Activated CD8-positive, alpha-beta memory T cell treated with anti-CD3 and anti-CD28 coated beads for 48 hours (primary cell): ENCODE measurements around the gene ZNF563.

Experiments
- DNase-seq, 3 experiments: peaks; one replicate each; pipeline ENCODE4 v3.0.0-alpha.2; 2020; ENCODE audit warnings: low read depth in 2 of 3, low spot score in 2 of 3

ZNF563 gene

GRCh38 chr19:12294249-12295158 is 38.9 kb downstream of the ZNF563 start, which contains the start of gene ZNF44:
Gene ZNF44, minus strand, starts transcription at chr19:12294883. Its CDS starts 189 bp downstream, at chr19:12294694.
- peak; percentile 78 to 85 (median 79) for DNase-seq

DNA sequence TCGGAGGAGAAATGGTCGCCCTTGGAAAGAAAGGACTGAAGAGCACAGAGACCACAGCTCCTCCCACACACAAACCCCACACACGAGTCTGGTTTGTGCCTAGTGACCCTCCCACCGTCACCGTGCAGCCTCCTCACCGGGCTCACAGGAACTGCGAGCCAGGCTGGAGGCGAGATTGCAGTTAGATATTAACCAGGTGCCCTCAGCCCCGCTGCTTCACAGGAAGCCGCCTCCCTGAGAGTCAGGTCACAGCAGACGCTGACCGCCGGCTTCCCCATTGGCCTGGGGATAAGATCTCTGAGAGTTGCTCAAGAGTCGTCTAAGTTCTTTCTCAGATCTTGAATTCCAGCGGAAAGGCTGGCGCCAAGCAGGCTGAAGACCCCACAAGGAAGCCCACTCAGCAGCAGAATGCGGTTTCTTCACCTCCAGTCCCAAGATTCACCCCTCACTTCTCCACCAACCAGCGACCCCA is 39.6 kb downstream of the ZNF563 start:
- peak; percentile 11 to 20 (median 16) for DNase-seq

DNA sequence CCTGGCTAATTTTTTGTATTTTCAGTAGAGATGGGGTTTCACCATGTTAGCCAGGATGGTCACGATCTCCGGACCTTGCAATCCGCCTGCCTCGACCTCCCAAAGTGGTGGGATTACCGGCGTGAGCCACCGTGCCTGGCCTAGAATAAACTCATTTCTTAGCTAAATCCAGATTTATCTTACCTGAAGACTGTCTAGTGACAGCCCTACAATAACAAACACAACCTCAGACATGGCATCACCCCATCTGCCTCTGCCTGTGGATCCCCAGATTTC is 43.7 kb downstream of the ZNF563 start:
- no peak for DNase-seq

GRCh38 chr19:12287958-12288500 is 45.4 kb downstream of the ZNF563 start:
- DNase-seq, result no peak

GRCh38 chr19:12284631-12285030 is 48.8 kb downstream of the ZNF563 start:
- DNase-seq, result no peak

DNA sequence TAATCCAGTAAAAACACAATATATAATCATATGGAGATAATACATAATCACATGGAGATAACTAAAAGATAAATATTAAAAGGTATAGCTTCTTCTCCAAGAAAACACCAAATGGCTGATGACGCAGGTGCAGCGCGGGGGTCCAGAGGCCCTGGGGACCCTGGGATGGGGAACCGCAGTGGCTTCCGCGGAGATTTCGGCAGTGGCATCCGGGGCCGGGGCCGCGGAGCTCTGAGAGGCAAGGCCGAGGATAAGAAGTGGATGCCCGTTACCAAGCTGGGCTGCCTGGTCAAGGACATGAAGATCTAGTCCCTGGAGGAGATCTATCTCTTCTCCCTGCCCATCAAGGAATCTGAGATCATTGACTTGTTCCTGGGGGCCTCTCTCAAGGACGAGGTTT is 49.2 kb downstream of the ZNF563 start:
- no peak for DNase-seq

- no peak for DNase-seq
Measured at GRCh38 chr19:12278713-12279112, 54.7 kb downstream of the ZNF563 start.

- no peak for DNase-seq
Measured at GRCh38 chr19:12272980-12273901, 60.2 kb downstream of the ZNF563 start.

- DNase-seq, result no peak
Measured at GRCh38 chr19:12272386-12272785, 61.0 kb downstream of the ZNF563 start.

DNA sequence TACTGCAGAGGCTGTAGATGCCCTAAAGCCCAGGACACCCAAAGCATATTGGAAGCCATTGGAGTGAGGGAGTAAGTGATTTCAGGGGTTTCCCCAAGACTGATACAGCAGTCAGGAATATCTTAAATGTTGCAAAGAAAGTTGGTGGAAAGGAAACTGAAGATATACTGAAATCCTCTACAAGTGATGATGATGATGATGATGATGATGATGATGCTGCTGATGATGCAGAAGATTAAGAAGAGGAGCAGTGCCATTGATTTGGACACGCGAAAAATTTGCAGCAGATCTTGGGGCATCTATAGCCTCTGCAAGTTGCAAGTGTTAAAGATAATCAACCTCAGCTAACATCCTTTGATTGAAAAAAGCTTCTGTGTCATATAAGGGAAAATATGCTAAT is 62.6 kb downstream of the ZNF563 start:
- no peak for DNase-seq
